ENCODE results near the gene BICC1.

Gene BICC1

GRCh38 chr10:58546137-58546536, 33.5 kb downstream of the BICC1 start:
- Histone ChIP-seq H3K36me3 (ENCODE audit: control insufficient read depth, insufficient read depth, low read length) (no peaks in the 10 kb centered on the region), H3K4me1 (ENCODE audit: control insufficient read depth, insufficient read depth, low read length, poor library complexity, severe bottlenecking) (no peaks in the 10 kb centered on the region), H3K9me3 (ENCODE audit: control insufficient read depth, low read length) (no peaks in the 10 kb centered on the region), H3K27ac (ENCODE audit: low read depth, low read length, severe bottlenecking) (no peak overlapping the region), H3K4me3 (ENCODE audit: extremely low read depth, insufficient read depth, low read length, poor library complexity, severe bottlenecking) (no peak overlapping the region)
- WGBS, 2 experiments (ENCODE audit: insufficient coverage in 2 of 2): 86% methylated on average over 1 of the region's 1 CpG; no CpG with 5 or more reads in 1 of the 2 experiments

GRCh38 chr10:58546722-58547445, 34.2 kb downstream of the BICC1 start:
- Histone ChIP-seq H3K4me3 (ENCODE audit: extremely low read depth, insufficient read depth, low read length, poor library complexity, severe bottlenecking) (no peak overlapping the region), H3K4me1 (ENCODE audit: control insufficient read depth, insufficient read depth, low read length, poor library complexity, severe bottlenecking) (no peaks in the 10 kb centered on the region), H3K36me3 (ENCODE audit: control insufficient read depth, insufficient read depth, low read length) (no peaks in the 10 kb centered on the region), H3K9me3 (ENCODE audit: control insufficient read depth, low read length) (no peaks in the 10 kb centered on the region), H3K27ac (ENCODE audit: low read depth, low read length, severe bottlenecking) (no peak overlapping the region)
- WGBS, 2 experiments (ENCODE audit: insufficient coverage in 2 of 2): no CpG with 5 or more reads among the region's 2 CpGs

DNA sequence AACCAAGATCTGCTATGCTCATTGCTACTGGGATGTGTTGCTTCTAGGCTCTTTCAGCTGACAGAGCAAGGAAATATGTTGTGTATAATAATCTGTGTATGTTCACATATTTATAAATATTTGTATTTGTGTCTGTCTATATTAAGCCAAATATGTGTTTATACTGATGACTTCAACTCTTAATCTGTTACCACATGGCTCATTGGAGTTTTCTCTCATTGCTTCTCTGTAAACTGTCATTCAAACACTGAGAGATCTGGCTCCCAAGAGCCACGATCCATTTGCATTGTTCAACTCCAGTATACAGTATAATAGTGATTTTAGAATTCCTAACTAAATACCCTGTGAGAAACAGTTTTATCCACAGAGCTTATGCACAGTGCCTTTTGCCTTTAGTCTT, 35.3 kb downstream of the BICC1 start:
- no peak overlapping the region for H3K4me3 ChIP-seq (ENCODE audit: extremely low read depth, insufficient read depth, low read length, poor library complexity, severe bottlenecking)
- no peaks in the 10 kb centered on the region for H3K36me3 ChIP-seq (ENCODE audit: control insufficient read depth, insufficient read depth, low read length)
- H3K4me1 ChIP-seq (ENCODE audit: control insufficient read depth, insufficient read depth, low read length, poor library complexity, severe bottlenecking): no peaks in the 10 kb centered on the region
- WGBS, 2 experiments (ENCODE audit: insufficient coverage in 2 of 2): 100% methylated on average over 1 of the region's 1 CpG; no CpG with 5 or more reads in 1 of the 2 experiments
- no peak overlapping the region for H3K27ac ChIP-seq (ENCODE audit: low read depth, low read length, severe bottlenecking)
- no peaks in the 10 kb centered on the region for H3K9me3 ChIP-seq (ENCODE audit: control insufficient read depth, low read length)

DNA sequence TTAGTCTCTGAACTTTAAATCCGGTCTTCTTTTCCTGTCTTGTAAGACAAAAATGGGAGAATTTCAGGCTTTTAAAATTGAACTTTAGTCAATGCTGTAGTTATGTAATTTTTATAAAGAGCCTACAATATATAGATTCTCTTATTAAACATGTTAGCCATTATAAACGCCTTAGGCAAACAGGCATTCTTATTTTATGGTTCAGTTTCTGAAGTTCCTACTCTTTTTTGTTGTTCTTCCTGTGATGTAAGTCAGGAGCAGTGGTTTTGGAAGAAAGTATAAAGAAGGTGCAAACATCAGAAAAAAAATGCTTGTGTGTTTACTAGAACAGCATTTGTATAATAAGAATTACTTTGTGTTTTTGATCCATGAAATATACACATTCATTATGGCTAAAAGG, 41.6 kb downstream of the BICC1 start:
- Histone ChIP-seq H3K36me3 (ENCODE audit: control insufficient read depth, insufficient read depth, low read length) (no peaks in the 10 kb centered on the region), H3K4me1 (ENCODE audit: control insufficient read depth, insufficient read depth, low read length, poor library complexity, severe bottlenecking) (no peaks in the 10 kb centered on the region), H3K27ac (ENCODE audit: low read depth, low read length, severe bottlenecking) (no peak overlapping the region), H3K9me3 (ENCODE audit: control insufficient read depth, low read length) (peaks cover 6% of the 10 kb centered on the region), H3K4me3 (ENCODE audit: extremely low read depth, insufficient read depth, low read length, poor library complexity, severe bottlenecking) (no peak overlapping the region)
- WGBS, 2 experiments (ENCODE audit: insufficient coverage in 2 of 2): 83 to 100% methylated on average over 1 of the region's 2 CpGs

DNA sequence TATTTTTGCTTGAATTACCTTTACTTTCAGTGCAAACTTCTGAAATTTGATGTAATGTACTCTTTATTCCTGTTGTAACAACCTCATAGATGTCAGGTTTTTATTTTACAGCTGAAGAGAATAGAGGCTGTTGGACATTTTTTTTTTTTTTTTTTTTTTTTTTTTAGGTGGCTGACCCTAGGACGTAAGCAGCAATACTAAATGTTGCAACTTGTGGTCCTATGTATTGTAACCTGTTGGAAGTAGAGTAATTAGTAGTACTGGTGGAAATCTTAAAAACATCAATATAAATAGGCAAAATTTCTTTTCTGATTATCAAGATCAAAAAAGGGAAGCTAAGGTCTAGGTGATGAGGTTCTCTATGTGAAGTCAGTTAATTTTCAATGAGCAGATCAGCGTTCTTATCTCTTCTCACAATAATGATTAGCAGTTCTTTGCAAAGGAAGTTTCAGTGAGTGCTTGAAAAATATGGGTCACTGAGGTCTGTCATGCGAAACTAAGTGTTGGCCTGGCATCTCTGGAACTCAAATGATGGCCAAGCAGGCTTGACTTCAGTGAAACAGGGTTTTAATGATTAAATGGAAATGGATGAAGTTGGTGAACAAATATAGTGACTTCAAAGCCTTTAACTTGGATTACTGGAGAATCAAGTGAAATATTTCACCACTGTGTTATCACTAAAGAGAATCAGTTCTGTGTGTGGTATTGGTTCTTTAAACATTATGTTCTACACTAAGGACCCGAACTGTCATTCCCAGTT, 42.7 kb downstream of the BICC1 start:
- no peaks in the 10 kb centered on the region for H3K36me3 ChIP-seq (ENCODE audit: control insufficient read depth, insufficient read depth, low read length)
- H3K4me1 ChIP-seq (ENCODE audit: control insufficient read depth, insufficient read depth, low read length, poor library complexity, severe bottlenecking): no peaks in the 10 kb centered on the region
- WGBS, 2 experiments (ENCODE audit: insufficient coverage in 2 of 2): 100% methylated on average over 1 of the region's 4 CpGs
- no peak overlapping the region for H3K4me3 ChIP-seq (ENCODE audit: extremely low read depth, insufficient read depth, low read length, poor library complexity, severe bottlenecking)
- peaks cover 6% of the 10 kb centered on the region for H3K9me3 ChIP-seq (ENCODE audit: control insufficient read depth, low read length)
- H3K27ac ChIP-seq (ENCODE audit: low read depth, low read length, severe bottlenecking): no peak overlapping the region

DNA sequence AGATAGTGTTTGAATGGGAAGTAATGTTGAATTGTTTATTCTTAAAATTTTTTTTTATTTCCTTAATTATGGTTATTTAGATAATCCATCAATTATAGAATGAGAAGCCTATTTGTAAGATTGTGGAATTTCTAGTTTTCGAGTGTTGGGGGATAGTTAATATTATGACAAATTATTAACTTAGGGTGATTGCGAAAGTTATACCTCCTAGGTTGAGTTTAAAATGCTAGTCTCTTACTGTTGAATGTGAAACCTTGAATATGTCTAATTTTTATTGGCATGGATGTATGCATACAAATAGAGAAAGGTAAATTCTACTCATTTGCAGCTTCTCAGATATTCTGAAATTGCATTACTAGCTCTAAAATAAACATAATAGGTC, 43.2 kb downstream of the BICC1 start:
- WGBS, 2 experiments (ENCODE audit: insufficient coverage in 2 of 2): no CpG with 5 or more reads among the region's 2 CpGs

GRCh38 chr10:58556516-58557165, 44.0 kb downstream of the BICC1 start:
- H3K4me3 ChIP-seq (ENCODE audit: extremely low read depth, insufficient read depth, low read length, poor library complexity, severe bottlenecking): no peak overlapping the region
- H3K27ac ChIP-seq (ENCODE audit: low read depth, low read length, severe bottlenecking): no peak overlapping the region
- no peaks in the 10 kb centered on the region for H3K4me1 ChIP-seq (ENCODE audit: control insufficient read depth, insufficient read depth, low read length, poor library complexity, severe bottlenecking)
- no CpG with 5 or more reads among the region's 5 CpGs for WGBS, 2 experiments (ENCODE audit: insufficient coverage in 2 of 2)
- no peaks in the 10 kb centered on the region for H3K36me3 ChIP-seq (ENCODE audit: control insufficient read depth, insufficient read depth, low read length)
- peaks cover 6% of the 10 kb centered on the region for H3K9me3 ChIP-seq (ENCODE audit: control insufficient read depth, low read length)

More for the DNA sequence above, 43.2 kb downstream of the BICC1 start:
- H3K4me1 ChIP-seq (ENCODE audit: control insufficient read depth, insufficient read depth, low read length, poor library complexity, severe bottlenecking): no peaks in the 10 kb centered on the region
- peaks cover 6% of the 10 kb centered on the region for H3K9me3 ChIP-seq (ENCODE audit: control insufficient read depth, low read length)
- H3K36me3 ChIP-seq (ENCODE audit: control insufficient read depth, insufficient read depth, low read length): no peaks in the 10 kb centered on the region
- H3K27ac ChIP-seq (ENCODE audit: low read depth, low read length, severe bottlenecking): no peak overlapping the region
- no peak overlapping the region for H3K4me3 ChIP-seq (ENCODE audit: extremely low read depth, insufficient read depth, low read length, poor library complexity, severe bottlenecking)

DNA sequence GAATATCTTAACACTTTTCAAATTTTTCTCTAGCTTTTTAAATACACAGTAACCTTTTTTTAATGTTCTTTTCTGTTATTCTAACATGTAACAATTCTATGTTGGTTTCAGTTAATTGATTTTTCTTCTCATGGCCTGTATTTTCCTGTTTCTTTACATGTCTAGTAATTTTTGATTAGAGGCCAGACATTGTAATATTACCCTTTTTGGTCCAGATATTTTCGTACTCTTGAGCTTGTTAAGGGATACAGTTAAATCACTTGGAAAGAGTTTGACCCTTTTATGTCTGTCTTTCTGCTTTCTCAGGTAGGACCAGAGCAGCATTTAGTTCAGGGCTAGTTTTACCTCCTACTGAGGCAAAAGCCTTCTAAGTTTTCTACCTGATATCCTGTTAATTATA, 45.0 kb downstream of the BICC1 start:
- H3K27ac ChIP-seq (ENCODE audit: low read depth, low read length, severe bottlenecking): no peak overlapping the region
- 86% methylated on average over 1 of the region's 1 CpG; no CpG with 5 or more reads in 1 of the 2 experiments for WGBS, 2 experiments (ENCODE audit: insufficient coverage in 2 of 2)
- no peak overlapping the region for H3K4me3 ChIP-seq (ENCODE audit: extremely low read depth, insufficient read depth, low read length, poor library complexity, severe bottlenecking)
- H3K4me1 ChIP-seq (ENCODE audit: control insufficient read depth, insufficient read depth, low read length, poor library complexity, severe bottlenecking): no peaks in the 10 kb centered on the region
- H3K36me3 ChIP-seq (ENCODE audit: control insufficient read depth, insufficient read depth, low read length): no peaks in the 10 kb centered on the region
- H3K9me3 ChIP-seq (ENCODE audit: control insufficient read depth, low read length): peaks cover 6% of the 10 kb centered on the region

DNA sequence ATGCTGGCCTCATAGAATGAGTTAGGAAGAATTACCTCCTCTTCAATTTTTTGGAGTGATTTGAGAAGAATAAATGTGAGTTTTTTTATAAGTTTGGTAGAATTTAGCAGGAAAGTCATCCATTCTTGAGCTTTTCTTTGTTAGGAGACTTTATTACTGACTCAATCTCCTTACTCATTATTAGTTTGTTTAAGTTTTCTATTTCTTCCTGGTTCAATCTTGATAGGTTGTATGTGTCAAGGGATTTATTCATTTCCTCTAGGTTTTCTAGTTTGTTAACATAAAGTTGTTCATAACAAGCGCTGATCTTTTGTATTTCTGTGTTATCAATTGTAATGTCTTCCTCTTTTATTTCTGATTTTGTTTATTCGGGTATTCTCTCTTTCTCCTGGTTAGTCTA, 47.4 kb downstream of the BICC1 start:
- peaks cover 6% of the 10 kb centered on the region for H3K9me3 ChIP-seq (ENCODE audit: control insufficient read depth, low read length)
- no peaks in the 10 kb centered on the region for H3K4me1 ChIP-seq (ENCODE audit: control insufficient read depth, insufficient read depth, low read length, poor library complexity, severe bottlenecking)
- no peak overlapping the region for H3K27ac ChIP-seq (ENCODE audit: low read depth, low read length, severe bottlenecking)
- no peaks in the 10 kb centered on the region for H3K36me3 ChIP-seq (ENCODE audit: control insufficient read depth, insufficient read depth, low read length)
- H3K4me3 ChIP-seq (ENCODE audit: extremely low read depth, insufficient read depth, low read length, poor library complexity, severe bottlenecking): no peak overlapping the region
- WGBS, 2 experiments (ENCODE audit: insufficient coverage in 2 of 2): no CpG with 5 or more reads among the region's 2 CpGs

- Histone ChIP-seq H3K4me1 (ENCODE audit: control insufficient read depth, insufficient read depth, low read length, poor library complexity, severe bottlenecking) (no peaks in the 10 kb centered on the region), H3K36me3 (ENCODE audit: control insufficient read depth, insufficient read depth, low read length) (no peaks in the 10 kb centered on the region), H3K27ac (ENCODE audit: low read depth, low read length, severe bottlenecking) (no peak overlapping the region), H3K9me3 (ENCODE audit: control insufficient read depth, low read length) (no peaks in the 10 kb centered on the region), H3K4me3 (ENCODE audit: extremely low read depth, insufficient read depth, low read length, poor library complexity, severe bottlenecking) (no peak overlapping the region)
- WGBS, 2 experiments (ENCODE audit: insufficient coverage in 2 of 2): no CpG with 5 or more reads among the region's 2 CpGs
These were observed 52.6 kb downstream of the BICC1 start for GRCh38 chr10:58565271-58565670.
